Osteoblast (primary cell): ENCODE measurements around the gene BCKDHB. TPM values are rescaled to one million over a fixed set of nuclear protein-coding genes. Genes with fewer than 3 reads are reported as not detected.

ENCODE experiments used
- DNase-seq: peaks from one replicate; pipeline ENCODE4 v3.0.0; 2011; ENCODE audit warnings: low spot score, mixed read lengths; ENCODE audit not compliant: insufficient read length; ENCODE audit errors: missing footprints
- H2AFZ ChIP-seq: 2 replicates; pipeline ENCODE4 v1.6.0; 2011; ENCODE audit warnings: mild to moderate bottlenecking, low read length
- H3K27ac ChIP-seq: 2 replicates; pipeline ENCODE4 v1.5.1; 2011; ENCODE audit warnings: mild to moderate bottlenecking, low read depth, low read length, moderate library complexity
- H3K27me3 ChIP-seq: 2 replicates; pipeline ENCODE4 v1.6.0; 2012; ENCODE audit warnings: mild to moderate bottlenecking, control low read depth, inconsistent platforms, low read length, moderate library complexity; ENCODE audit not compliant: insufficient read depth
- H3K36me3 ChIP-seq: 2 replicates; pipeline ENCODE4 v1.5.1; 2011; ENCODE audit warnings: mild to moderate bottlenecking, low read length, control low read depth, moderate library complexity; ENCODE audit not compliant: insufficient read depth
- H3K4me1 ChIP-seq: 2 replicates; pipeline ENCODE4 v1.5.1; 2011; ENCODE audit warnings: mild to moderate bottlenecking, low read length, control low read depth, moderate library complexity; ENCODE audit not compliant: insufficient read depth
- H3K4me2 ChIP-seq: 2 replicates; pipeline ENCODE4 v1.6.0; 2011; ENCODE audit warnings: mild to moderate bottlenecking, low read length; ENCODE audit not compliant: insufficient read depth
- H3K4me3 ChIP-seq: fragments of 200-600 bp; sonication (generic); 3 replicates; pipeline ENCODE4 v1.5.1; 2012; ENCODE audit warnings: mild to moderate bottlenecking, low read length, inconsistent platforms; ENCODE audit not compliant: insufficient read depth
- H3K79me2 ChIP-seq: 2 replicates; pipeline ENCODE4 v1.6.0; 2012; ENCODE audit warnings: mild to moderate bottlenecking, low read length, control low read depth, inconsistent platforms; ENCODE audit not compliant: insufficient read depth
- H3K9me3 ChIP-seq: 2 replicates; pipeline ENCODE4 v1.5.1; 2011; ENCODE audit warnings: low read depth, low read length, control low read depth
- H4K20me1 ChIP-seq: 2 replicates; pipeline ENCODE4 v1.6.0; 2012; ENCODE audit warnings: mild to moderate bottlenecking, low read length, control low read depth; ENCODE audit not compliant: insufficient read depth
- CTCF ChIP-seq: IDR thresholded peaks from 2 replicates; pipeline ENCODE4 v1.5.1; 2011; ENCODE audit warnings: mild to moderate bottlenecking, low read depth, low read length, moderate library complexity; ENCODE audit errors: extremely low read depth
- total RNA-seq: library from RNA; depleted of rRNA; stranded (reverse); fragments of >200 nt; gene quantifications from 2 replicates; pipeline ENCODE4 v1.2.3, GENCODE V29; 2012

The BCKDHB gene
- total RNA-seq, 1 donor, result 18.8 TPM

GRCh38 chr6:80277501-80277900 lies 171.0 kb downstream of the BCKDHB start:
- H3K36me3 ChIP-seq, result no peaks in the 10 kb centered on the region
- no peaks in the 10 kb centered on the region for H3K79me2 ChIP-seq
- no peaks in the 10 kb centered on the region for H4K20me1 ChIP-seq
- H3K4me1 ChIP-seq, result peaks cover 5% of the 10 kb centered on the region
- H3K4me3 ChIP-seq, result no peak overlapping the region
- no peaks in the 10 kb centered on the region for H3K9me3 ChIP-seq
- H3K27me3 ChIP-seq, result no peaks in the 10 kb centered on the region
- H2AFZ ChIP-seq, result no peak overlapping the region
- DNase-seq, result no peak
- H3K4me2 ChIP-seq, result no peak overlapping the region
- no peak for TF ChIP-seq CTCF
- no peak overlapping the region for H3K27ac ChIP-seq

- no peak overlapping the region for H3K27ac ChIP-seq
Measured at GRCh38 chr6:80280262-80281010, 174.0 kb downstream of the BCKDHB start.

GRCh38 chr6:80282913-80283554 lies 176.6 kb downstream of the BCKDHB start:
- Histone ChIP-seq H3K4me2 (no peak overlapping the region), H3K27me3 (no peaks in the 10 kb centered on the region), H3K4me3 (no peak overlapping the region), H2AFZ (no peak overlapping the region), H3K4me1 (peaks cover 5% of the 10 kb centered on the region), H4K20me1 (no peaks in the 10 kb centered on the region), H3K79me2 (no peaks in the 10 kb centered on the region), H3K9me3 (no peaks in the 10 kb centered on the region), H3K36me3 (no peaks in the 10 kb centered on the region), H3K27ac (no peak overlapping the region)
- TF ChIP-seq CTCF, result no peak
- DNase-seq, result no peak

More at GRCh38 chr6:80280262-80281010, 174.0 kb downstream of the BCKDHB start:
- no peaks in the 10 kb centered on the region for H3K36me3 ChIP-seq
- no peak overlapping the region for H2AFZ ChIP-seq
- H3K79me2 ChIP-seq, result no peaks in the 10 kb centered on the region
- no peak overlapping the region for H3K4me2 ChIP-seq
- no peak for TF ChIP-seq CTCF
- H3K27me3 ChIP-seq, result no peaks in the 10 kb centered on the region
- H3K4me1 ChIP-seq, result peaks cover 5% of the 10 kb centered on the region
- no peaks in the 10 kb centered on the region for H4K20me1 ChIP-seq
- DNase-seq, result no peak
- H3K9me3 ChIP-seq, result no peaks in the 10 kb centered on the region
- H3K4me3 ChIP-seq, result no peak overlapping the region

- Histone ChIP-seq H3K36me3 (no peaks in the 10 kb centered on the region), H3K79me2 (no peaks in the 10 kb centered on the region), H2AFZ (no peak overlapping the region), H3K4me3 (no peak overlapping the region), H3K4me2 (no peak overlapping the region), H3K9me3 (no peaks in the 10 kb centered on the region), H4K20me1 (no peaks in the 10 kb centered on the region), H3K27ac (no peak overlapping the region), H3K27me3 (no peaks in the 10 kb centered on the region), H3K4me1 (no peaks in the 10 kb centered on the region)
- TF ChIP-seq CTCF, result no peak
- no peak for DNase-seq
Measured at GRCh38 chr6:80287112-80287511, 180.6 kb downstream of the BCKDHB start.
